HT1080 (cell line): ENCODE data around the gene KLC3. TPM values are rescaled to one million over a fixed set of nuclear protein-coding genes. Genes with fewer than 3 reads are reported as not detected.
"Not testable (repeated sequence)": the region's sequence is repeated elsewhere in the genome, so short reads cannot be mapped to it uniquely, and the experiment has no call there.

Experiments
- DNase-seq: peaks from one replicate; pipeline ENCODE4 v3.0.0-alpha.2; 2015; ENCODE audit warnings: low read depth
- total RNA-seq: library from RNA; depleted of rRNA; stranded (reverse); fragments of >200 nt; shearing (Covaris generic); gene quantifications from 2 replicates; pipeline ENCODE4 v1.2.3, GENCODE V29; 2014

The KLC3 gene
- total RNA-seq, 1 experiment from 2014 or later = 0.11 TPM

- DNase-seq = no peak
Observed at GRCh38 chr19:45315304-45315703, 25.2 kb upstream of the KLC3 start.

- DNase-seq = no peak
Observed at GRCh38 chr19:45320997-45321775, 19.4 kb upstream of the KLC3 start.

- DNase-seq = no peak
Observed at GRCh38 chr19:45321848-45322247, 18.7 kb upstream of the KLC3 start.

GRCh38 chr19:45322311-45322710 lies 18.2 kb upstream of the KLC3 start:
- no peak for DNase-seq

GRCh38 chr19:45322744-45323281 lies 17.7 kb upstream of the KLC3 start, which contains the start of gene CKM:
Gene CKM (minus strand): TSS chr19:45322875. CDS start chr19:45319713, 3,162 bp downstream.
- DNase-seq = no peak

GRCh38 chr19:45323671-45324081 lies 16.9 kb upstream of the KLC3 start:
- no peak for DNase-seq

GRCh38 chr19:45324349-45324907 lies 16.1 kb upstream of the KLC3 start:
- DNase-seq = no peak

GRCh38 chr19:45327404-45328143 lies 13.0 kb upstream of the KLC3 start:
- DNase-seq = no peak

GRCh38 chr19:45331411-45331810 lies 9.1 kb upstream of the KLC3 start:
- DNase-seq = no peak

GRCh38 chr19:45333609-45334303 lies 6.8 kb upstream of the KLC3 start:
- DNase-seq = no peak

GRCh38 chr19:45334881-45335280 lies 5.7 kb upstream of the KLC3 start:
- not testable (repeated sequence) for DNase-seq

GRCh38 chr19:45336696-45337251 lies 3.8 kb upstream of the KLC3 start:
- no peak for DNase-seq

- no peak for DNase-seq
Observed at GRCh38 chr19:45339629-45340028, 921 bp upstream of the KLC3 start.

GRCh38 chr19:45340899-45341453 lies 426 bp downstream of the KLC3 start:
- DNase-seq = no peak

- DNase-seq = no peak
Observed at GRCh38 chr19:45342911-45343310, 2.4 kb downstream of the KLC3 start.

GRCh38 chr19:45344621-45345505 lies 4.3 kb downstream of the KLC3 start:
- no peak for DNase-seq

GRCh38 chr19:45345506-45345860 lies 4.9 kb downstream of the KLC3 start:
- DNase-seq = no peak

GRCh38 chr19:45346449-45346848 lies 5.9 kb downstream of the KLC3 start:
- DNase-seq = no peak

GRCh38 chr19:45347570-45348366 lies 7.2 kb downstream of the KLC3 start:
- DNase-seq = no peak
